Panc1 (cell line): ENCODE measurements around the gene ADPRHL1.

Experiments used
- CTCF ChIP-seq: fragments of 450-650 bp; IDR thresholded peaks from 2 replicates; pipeline ENCODE4 v1.5.1; 2017; ENCODE audit warnings: mild to moderate bottlenecking
- POLR2AphosphoS5 ChIP-seq: IDR thresholded peaks from 2 replicates; pipeline ENCODE4 v1.6.1; 2012; ENCODE audit warnings: mild to moderate bottlenecking, low read depth, low read length, moderate library complexity
- TF ChIP-seq, protein P1 (sequence below), 2 experiments: IDR thresholded peaks; 2 replicates each; pipeline ENCODE4 v1.6.1; 2011 to 2012; ENCODE audit warnings: low read depth in 2 of 2, control low read depth in 1 of 2, low read length in 1 of 2, mild to moderate bottlenecking in 1 of 2, moderate library complexity in 1 of 2; ENCODE audit not compliant: insufficient read depth in 1 of 2

DNA sequence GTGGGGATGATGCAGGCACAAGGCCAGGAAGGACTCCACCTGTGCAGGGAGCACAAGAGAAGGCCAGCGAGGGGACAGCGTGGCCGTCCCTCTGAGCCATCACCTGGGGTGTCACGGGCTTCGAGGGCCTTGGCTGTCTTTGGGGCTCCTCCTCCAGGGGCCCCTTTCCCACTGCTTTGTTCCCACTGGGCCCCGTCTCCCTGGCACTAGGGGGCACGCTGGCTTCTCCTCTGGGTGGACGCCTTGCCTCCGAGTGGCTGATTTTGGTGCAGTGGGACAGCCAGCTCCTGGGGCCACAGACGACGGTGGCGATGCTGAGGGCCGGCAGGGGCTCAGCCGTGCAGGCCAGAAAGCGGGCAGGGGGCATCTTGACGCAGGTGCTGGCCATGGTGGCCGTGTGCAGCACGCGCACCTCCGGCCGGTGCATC lies 46.2 kb downstream of the ADPRHL1 start:
- TF ChIP-seq CTCF (no peak), POLR2AphosphoS5 (no peak)
- TF ChIP-seq, protein P1, sequence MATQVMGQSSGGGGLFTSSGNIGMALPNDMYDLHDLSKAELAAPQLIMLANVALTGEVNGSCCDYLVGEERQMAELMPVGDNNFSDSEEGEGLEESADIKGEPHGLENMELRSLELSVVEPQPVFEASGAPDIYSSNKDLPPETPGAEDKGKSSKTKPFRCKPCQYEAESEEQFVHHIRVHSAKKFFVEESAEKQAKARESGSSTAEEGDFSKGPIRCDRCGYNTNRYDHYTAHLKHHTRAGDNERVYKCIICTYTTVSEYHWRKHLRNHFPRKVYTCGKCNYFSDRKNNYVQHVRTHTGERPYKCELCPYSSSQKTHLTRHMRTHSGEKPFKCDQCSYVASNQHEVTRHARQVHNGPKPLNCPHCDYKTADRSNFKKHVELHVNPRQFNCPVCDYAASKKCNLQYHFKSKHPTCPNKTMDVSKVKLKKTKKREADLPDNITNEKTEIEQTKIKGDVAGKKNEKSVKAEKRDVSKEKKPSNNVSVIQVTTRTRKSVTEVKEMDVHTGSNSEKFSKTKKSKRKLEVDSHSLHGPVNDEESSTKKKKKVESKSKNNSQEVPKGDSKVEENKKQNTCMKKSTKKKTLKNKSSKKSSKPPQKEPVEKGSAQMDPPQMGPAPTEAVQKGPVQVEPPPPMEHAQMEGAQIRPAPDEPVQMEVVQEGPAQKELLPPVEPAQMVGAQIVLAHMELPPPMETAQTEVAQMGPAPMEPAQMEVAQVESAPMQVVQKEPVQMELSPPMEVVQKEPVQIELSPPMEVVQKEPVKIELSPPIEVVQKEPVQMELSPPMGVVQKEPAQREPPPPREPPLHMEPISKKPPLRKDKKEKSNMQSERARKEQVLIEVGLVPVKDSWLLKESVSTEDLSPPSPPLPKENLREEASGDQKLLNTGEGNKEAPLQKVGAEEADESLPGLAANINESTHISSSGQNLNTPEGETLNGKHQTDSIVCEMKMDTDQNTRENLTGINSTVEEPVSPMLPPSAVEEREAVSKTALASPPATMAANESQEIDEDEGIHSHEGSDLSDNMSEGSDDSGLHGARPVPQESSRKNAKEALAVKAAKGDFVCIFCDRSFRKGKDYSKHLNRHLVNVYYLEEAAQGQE (IDR thresholded peaks at IDR 0.05; ENCODE audit: insufficient read depth in 1 of 2, low read depth in 2 of 2, low read length in 1 of 2) = no peak
